Spleen (tissue), 11 donors: ENCODE data around the gene BHLHE40. TPM values are rescaled to one million over a fixed set of nuclear protein-coding genes. Genes with fewer than 3 reads are reported as not detected.
A peak's percentile ranks its signal among the peaks of the same experiment; 100 is the strongest.

Experiments
- DNase-seq: peaks from one replicate; pipeline ENCODE4 v3.0.0-alpha.2; 2020
- H3K27ac ChIP-seq, 8 donors: fragments of 200-600 bp; sonication (generic) in 7 of 8; 1 replicate in 4 of 8; 2 replicates in 4 of 8; pipeline versions ENCODE4 v1.5.0 to v1.8.0; 2016 to 2021; ENCODE audit warnings: inconsistent platforms in 4 of 8, mild to moderate bottlenecking in 4 of 8, moderate library complexity in 1 of 8
- H3K27me3 ChIP-seq, 7 donors: fragments of 200-600 bp; sonication (generic) in 6 of 7; replicated peaks in 1 of 7; 1 replicate in 4 of 7; 2 replicates in 3 of 7; pipeline versions ENCODE4 v1.5.0 to v1.8.0; 2016 to 2021; ENCODE audit warnings: inconsistent platforms in 3 of 7, mild to moderate bottlenecking in 1 of 7
- H3K36me3 ChIP-seq, 6 donors: fragments of 200-600 bp; sonication (generic) in 5 of 6; 1 replicate in 4 of 6; 2 replicates in 2 of 6; pipeline versions ENCODE4 v1.5.0 to v1.8.0; 2016 to 2021; ENCODE audit warnings: inconsistent platforms in 2 of 6
- H3K4me1 ChIP-seq, 6 donors: fragments of 200-600 bp; sonication (generic) in 5 of 6; 1 replicate in 3 of 6; 2 replicates in 3 of 6; pipeline versions ENCODE4 v1.5.0 to v1.8.0; 2016 to 2021; ENCODE audit warnings: inconsistent platforms in 3 of 6
- H3K4me3 ChIP-seq, 8 donors: fragments of 200-600 bp; sonication (generic) in 7 of 8; 1 replicate in 4 of 8; 2 replicates in 4 of 8; pipeline versions ENCODE4 v1.5.0 to v1.8.0; 2016 to 2021; ENCODE audit warnings: inconsistent platforms in 4 of 8, mild to moderate bottlenecking in 4 of 8, moderate library complexity in 2 of 8
- H3K9me3 ChIP-seq, 8 donors: fragments of 200-600 bp; sonication (generic) in 7 of 8; 1 replicate in 4 of 8; 2 replicates in 4 of 8; pipeline versions ENCODE4 v1.5.0 to v1.8.0; 2016 to 2021; ENCODE audit warnings: inconsistent platforms in 4 of 8
- POLR2A ChIP-seq, 3 donors: fragments of 450-650 bp; IDR thresholded peaks; one replicate each; pipeline ENCODE4 v1.5.1; 2017; ENCODE audit warnings: antibody characterized with exemption in 3 of 3, mild to moderate bottlenecking in 1 of 3
- POLR2AphosphoS5 ChIP-seq, 3 donors: sonication (generic); formaldehyde crosslinking; IDR thresholded peaks; one replicate each; pipeline ENCODE4 v1.5.1; 2017; ENCODE audit warnings: antibody characterized with exemption in 3 of 3
- WGBS, 5 donors: extraction: QIAGEN DNeasy Blood & Tissue Kit in 3 of 5; methylation state at CpG; one replicate each; pipeline versions ENCODE4 v1.1.5 to v1.1.7; 2013 to 2018; 5-methylcytosine and 5-hydroxymethylcytosine counted together
- intact Hi-C: fragments of 100-400 bp; cut with DNase I; formaldehyde crosslinking; loops from one replicate; pipeline ENCODE4 v1.15.0; 2023; ENCODE audit warnings: low total_unique reads
- polyA plus RNA-seq, 3 donors: library from polyadenylated mRNA; stranded (reverse); fragments of 200-250 nt; gene quantifications; one replicate each; pipeline ENCODE4 v1.2.1, GENCODE V29; 2013
- total RNA-seq, 7 donors: library from RNA; depleted of rRNA in 3 of 7; stranded (reverse); fragments of >200 nt in 3 of 7; fragmentation: NEBNext Ultra II Directional in 4 of 7; extraction: Animal tissue kit (Norgen Biotek cat#: 25700) in 4 of 7; gene quantifications; one replicate each; pipeline versions ENCODE4 v1.1.0 to v1.2.1, GENCODE V29; 2016 to 2021
- TF ChIP-seq, protein P1 (sequence below), 11 experiments: fragments of 200-600 bp in 7 of 11; fragments of 450-650 bp in 4 of 11; sonication (generic) in 4 of 11; IDR thresholded peaks in 8 of 11; conservative IDR thresholded peaks in 3 of 11; 1 replicate in 7 of 11; 2 replicates in 4 of 11; pipeline versions ENCODE4 v1.4.0 to v1.8.0; 2016 to 2021; ENCODE audit warnings: antibody characterized with exemption in 11 of 11, inconsistent platforms in 4 of 11, mild to moderate bottlenecking in 1 of 11
- donor health status: healthy with polysubstance abuse.
- donor health status: DM: no; HTN: no; CAD: no; lungs with moderate emphysema.
- donor health status: DM: no; HTN: no; CAD: no.
- donor health status: Bipolar disorder and iron deficiency.
- donor health status: healthy.
- donor health status: DM: no; HTN: no; CAD: no.
- donor health status: DM: yes; HTN: yes; CAD: no.

Gene BHLHE40
- total and polyA plus RNA-seq, 10 donors: 11.8 to 108 (median 30.0) TPM

DNA sequence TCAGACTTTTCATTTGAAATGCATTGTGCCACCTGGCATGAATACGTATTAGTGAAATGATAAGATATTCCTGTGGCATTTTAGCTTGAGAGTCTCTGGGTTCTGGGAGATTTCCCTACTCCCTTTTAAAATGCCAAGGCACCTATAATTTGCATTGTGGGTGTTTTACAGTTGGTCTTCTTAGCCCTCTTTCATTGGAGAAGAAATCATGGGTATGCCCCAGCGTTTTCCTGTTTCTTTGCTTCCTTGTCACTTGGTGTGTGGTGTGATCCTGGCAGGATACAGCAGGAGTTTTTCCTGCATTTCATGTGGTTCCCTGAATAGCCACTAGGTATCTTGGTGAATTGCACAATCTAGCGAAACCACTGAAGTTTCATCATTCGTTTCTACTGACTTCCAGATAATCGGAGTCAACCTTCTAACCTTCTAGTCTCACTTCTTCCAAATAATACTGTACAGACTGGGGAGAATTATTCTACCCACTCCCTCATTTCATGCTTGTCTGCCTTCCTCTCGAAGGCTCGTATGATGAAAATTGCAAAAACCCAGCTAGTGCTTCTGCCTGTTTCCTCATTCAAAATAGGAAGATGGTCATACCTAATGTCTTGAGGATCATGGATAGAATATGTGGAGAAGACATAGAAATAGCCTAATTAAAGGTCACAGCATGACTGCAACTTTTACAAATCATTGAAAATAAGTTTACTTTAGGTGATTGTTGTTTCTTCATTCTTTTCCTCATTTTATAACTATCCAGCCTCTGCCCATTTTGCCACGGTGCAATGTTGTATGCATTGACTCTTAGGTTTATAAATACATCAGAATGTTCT, 2.6 kb downstream of the BHLHE40 start:
- Histone ChIP-seq H3K4me3 (peak overlapping the region; percentile 34 to 99 (median 96)), H3K27me3 (no peaks in the 10 kb centered on the region), H3K27ac (peak overlapping the region; percentile 37 to 99 (median 98)), H3K9me3 (no peaks in the 10 kb centered on the region), H3K4me1 (peaks cover 47 to 93% (median 79%) of the 10 kb centered on the region in 6 donors), H3K36me3 (peaks cover 0 to 35% (median 12%) of the 10 kb centered on the region in 6 donors)
- no peak for DNase-seq
- TF ChIP-seq, protein P1, sequence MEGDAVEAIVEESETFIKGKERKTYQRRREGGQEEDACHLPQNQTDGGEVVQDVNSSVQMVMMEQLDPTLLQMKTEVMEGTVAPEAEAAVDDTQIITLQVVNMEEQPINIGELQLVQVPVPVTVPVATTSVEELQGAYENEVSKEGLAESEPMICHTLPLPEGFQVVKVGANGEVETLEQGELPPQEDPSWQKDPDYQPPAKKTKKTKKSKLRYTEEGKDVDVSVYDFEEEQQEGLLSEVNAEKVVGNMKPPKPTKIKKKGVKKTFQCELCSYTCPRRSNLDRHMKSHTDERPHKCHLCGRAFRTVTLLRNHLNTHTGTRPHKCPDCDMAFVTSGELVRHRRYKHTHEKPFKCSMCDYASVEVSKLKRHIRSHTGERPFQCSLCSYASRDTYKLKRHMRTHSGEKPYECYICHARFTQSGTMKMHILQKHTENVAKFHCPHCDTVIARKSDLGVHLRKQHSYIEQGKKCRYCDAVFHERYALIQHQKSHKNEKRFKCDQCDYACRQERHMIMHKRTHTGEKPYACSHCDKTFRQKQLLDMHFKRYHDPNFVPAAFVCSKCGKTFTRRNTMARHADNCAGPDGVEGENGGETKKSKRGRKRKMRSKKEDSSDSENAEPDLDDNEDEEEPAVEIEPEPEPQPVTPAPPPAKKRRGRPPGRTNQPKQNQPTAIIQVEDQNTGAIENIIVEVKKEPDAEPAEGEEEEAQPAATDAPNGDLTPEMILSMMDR (IDR thresholded peaks at IDR 0.05 in 8 of 11, conservative IDR thresholded peaks at IDR 0.05 in 3 of 11): peak in 10 of 11 experiments; percentile 16 to 70 (median 46)
- no peak for TF ChIP-seq POLR2AphosphoS5 (IDR thresholded peaks at IDR 0.05)
- TF ChIP-seq POLR2A (IDR thresholded peaks at IDR 0.05): no peak
- intact Hi-C loops: loop anchor here (5.0 to 10.0 kb wide), 2 partner anchors 155 to 267 kb away; no protein-coding TSS in a partner anchor
- 12 to 44% (median 21%) methylated on average over 8 of the region's 8 CpGs for WGBS, 5 donors

DNA sequence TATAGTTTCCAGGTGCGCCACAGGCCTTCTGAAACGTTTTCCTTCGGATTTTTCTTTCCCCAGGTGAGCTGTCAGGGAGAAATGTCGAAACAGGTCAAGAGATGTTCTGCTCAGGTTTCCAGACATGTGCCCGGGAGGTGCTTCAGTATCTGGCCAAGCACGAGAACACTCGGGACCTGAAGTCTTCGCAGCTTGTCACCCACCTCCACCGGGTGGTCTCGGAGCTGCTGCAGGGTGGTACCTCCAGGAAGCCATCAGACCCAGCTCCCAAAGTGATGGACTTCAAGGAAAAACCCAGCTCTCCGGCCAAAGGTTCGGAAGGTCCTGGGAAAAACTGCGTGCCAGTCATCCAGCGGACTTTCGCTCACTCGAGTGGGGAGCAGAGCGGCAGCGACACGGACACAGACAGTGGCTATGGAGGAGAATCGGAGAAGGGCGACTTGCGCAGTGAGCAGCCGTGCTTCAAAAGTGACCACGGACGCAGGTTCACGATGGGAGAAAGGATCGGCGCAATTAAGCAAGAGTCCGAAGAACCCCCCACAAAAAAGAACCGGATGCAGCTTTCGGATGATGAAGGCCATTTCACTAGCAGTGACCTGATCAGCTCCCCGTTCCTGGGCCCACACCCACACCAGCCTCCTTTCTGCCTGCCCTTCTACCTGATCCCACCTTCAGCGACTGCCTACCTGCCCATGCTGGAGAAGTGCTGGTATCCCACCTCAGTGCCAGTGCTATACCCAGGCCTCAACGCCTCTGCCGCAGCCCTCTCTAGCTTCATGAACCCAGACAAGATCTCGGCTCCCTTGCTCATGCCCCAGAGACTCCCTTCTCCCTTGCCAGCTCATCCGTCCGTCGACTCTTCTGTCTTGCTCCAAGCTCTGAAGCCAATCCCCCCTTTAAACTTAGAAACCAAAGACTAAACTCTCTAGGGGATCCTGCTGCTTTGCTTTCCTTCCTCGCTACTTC, 3.8 kb downstream of the BHLHE40 start:
- peak overlapping the region; percentile 21 to 99 (median 98) for H3K27ac ChIP-seq
- intact Hi-C loops: loop anchor here (5.0 to 10.0 kb wide), 2 partner anchors 156 to 268 kb away; no protein-coding TSS in a partner anchor
- WGBS, 5 donors: 79 to 88% (median 83%) methylated on average over 40 of the region's 40 CpGs
- peaks cover 0 to 35% (median 12%) of the 10 kb centered on the region in 6 donors for H3K36me3 ChIP-seq
- no peaks in the 10 kb centered on the region for H3K9me3 ChIP-seq
- peak overlapping the region in 7 of 8 donors; percentile 9 to 98 (median 92) for H3K4me3 ChIP-seq
- TF ChIP-seq POLR2AphosphoS5 (IDR thresholded peaks at IDR 0.05) (peak in 2 of 3 donors; percentile 18 to 33), POLR2A (IDR thresholded peaks at IDR 0.05) (no peak)
- H3K27me3 ChIP-seq: no peaks in the 10 kb centered on the region
- DNase-seq: no peak
- H3K4me1 ChIP-seq: peaks cover 55 to 93% (median 78%) of the 10 kb centered on the region in 6 donors

DNA sequence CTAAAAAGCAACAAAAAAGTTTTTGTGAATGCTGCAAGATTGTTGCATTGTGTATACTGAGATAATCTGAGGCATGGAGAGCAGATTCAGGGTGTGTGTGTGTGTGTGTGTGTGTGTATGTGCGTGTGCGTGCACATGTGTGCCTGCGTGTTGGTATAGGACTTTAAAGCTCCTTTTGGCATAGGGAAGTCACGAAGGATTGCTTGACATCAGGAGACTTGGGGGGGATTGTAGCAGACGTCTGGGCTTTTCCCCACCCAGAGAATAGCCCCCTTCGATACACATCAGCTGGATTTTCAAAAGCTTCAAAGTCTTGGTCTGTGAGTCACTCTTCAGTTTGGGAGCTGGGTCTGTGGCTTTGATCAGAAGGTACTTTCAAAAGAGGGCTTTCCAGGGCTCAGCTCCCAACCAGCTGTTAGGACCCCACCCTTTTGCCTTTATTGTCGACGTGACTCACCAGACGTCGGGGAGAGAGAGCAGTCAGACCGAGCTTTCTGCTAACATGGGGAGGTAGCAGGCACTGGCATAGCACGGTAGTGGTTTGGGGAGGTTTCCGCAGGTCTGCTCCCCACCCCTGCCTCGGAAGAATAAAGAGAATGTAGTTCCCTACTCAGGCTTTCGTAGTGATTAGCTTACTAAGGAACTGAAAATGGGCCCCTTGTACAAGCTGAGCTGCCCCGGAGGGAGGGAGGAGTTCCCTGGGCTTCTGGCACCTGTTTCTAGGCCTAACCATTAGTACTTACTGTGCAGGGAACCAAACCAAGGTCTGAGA, 4.7 kb downstream of the BHLHE40 start:
- no peaks in the 10 kb centered on the region for H3K9me3 ChIP-seq
- H3K36me3 ChIP-seq: peaks cover 0 to 35% (median 12%) of the 10 kb centered on the region in 6 donors
- peak; percentile 84 for DNase-seq
- peaks cover 55 to 97% (median 79%) of the 10 kb centered on the region in 6 donors for H3K4me1 ChIP-seq
- WGBS, 5 donors: 34 to 49% (median 36%) methylated on average over 11 to 16 of the region's 16 CpGs
- peak overlapping the region in 7 of 8 donors; percentile 9 to 98 (median 15) for H3K4me3 ChIP-seq
- H3K27ac ChIP-seq: peak overlapping the region; percentile 76 to 99 (median 98)
- intact Hi-C loops: loop anchor here (5.0 to 10.0 kb wide), 2 partner anchors 157 to 269 kb away; no protein-coding TSS in a partner anchor
- TF ChIP-seq POLR2A (IDR thresholded peaks at IDR 0.05): peak in 1 of 3 donors; percentile 15
- TF ChIP-seq POLR2AphosphoS5 (IDR thresholded peaks at IDR 0.05): peak in 2 of 3 donors; percentile 75 to 78
- TF ChIP-seq, protein P1 (IDR thresholded peaks at IDR 0.05 in 8 of 11, conservative IDR thresholded peaks at IDR 0.05 in 3 of 11): no peak
- no peaks in the 10 kb centered on the region for H3K27me3 ChIP-seq
